ENCODE results near the gene UBAC2. TPM values are rescaled to one million over a fixed set of nuclear protein-coding genes. Genes with fewer than 3 reads are reported as not detected.

The UBAC2 gene
- total and polyA plus RNA-seq, 2 donors (not counting 3 experiments of a cell fraction or from before 2014, with no cell fraction given), result 45.7 to 54.4 TPM

DNA sequence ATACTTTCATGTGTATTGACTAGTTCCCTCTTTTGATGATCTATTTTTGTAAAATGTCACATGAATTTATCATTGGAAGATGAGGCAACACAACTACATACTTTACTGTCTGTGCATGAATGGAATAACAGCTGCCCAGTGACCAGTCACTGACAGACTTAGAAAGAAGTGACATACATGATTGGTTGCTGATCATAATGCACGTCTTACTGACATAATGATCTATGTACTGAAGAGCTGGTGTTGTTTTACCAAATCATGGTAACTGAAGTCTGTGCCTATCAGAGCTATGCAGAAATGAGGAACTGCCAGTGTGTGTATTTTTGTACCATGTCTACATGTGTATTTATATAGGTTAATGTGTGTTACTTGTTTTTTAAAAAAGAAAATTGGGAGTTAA lies 31.1 kb downstream of the UBAC2 start:
- FAIRE-seq (no peak), DNase-seq (ENCODE audit: low read depth, low spot score) (no peak)
- POLR2A ChIA-PET, result interaction anchor here (1.1 kb wide), 1 partner anchor 8 kb away, joined by 3 read pairs; no protein-coding TSS in a partner anchor
- peaks cover 31% of the 10 kb centered on the region for H3K79me2 ChIP-seq (ENCODE audit: control insufficient read depth, insufficient read depth, low read length)
- TF ChIP-seq CTCF (IDR thresholded peaks at IDR 0.05; ENCODE audit: extremely low read depth in 1 of 2, insufficient read depth in 1 of 2, low read depth in 1 of 2, low read length in 2 of 2) (no peak), FOS (IDR thresholded peaks at IDR 0.05; ENCODE audit: borderline replicate concordance, insufficient read depth, low read length) (no peak)
- dilution Hi-C loops (cut with MboI; ENCODE audit: extremely low pct_ligation_motif_present, low sequenced_read_pairs) (no loop called here), intact Hi-C loops (cut with micrococcal nuclease) (no loop called here)
- peaks cover 0 to 3% of the 10 kb centered on the region in 2 experiments for H3K36me3 ChIP-seq (ENCODE audit: control insufficient read depth in 2 of 2, extremely low read depth in 1 of 2, insufficient read depth in 2 of 2, low read length in 2 of 2)
- CTCF ChIA-PET, result interaction anchor here (1.1 to 1.7 kb wide), 2 partner anchors 30 to 205 kb away, joined by 3 to 9 read pairs; partner anchors contain the start of gene UBAC2
- no peak overlapping the region for H3K4me3 ChIP-seq (replicated peaks in 1 of 3; ENCODE audit: insufficient read depth in 1 of 3, low read depth in 1 of 3, low read length in 3 of 3)
- no TSS peak for BruUV-seq (replicated peaks)
- no peak overlapping the region for H2AFZ ChIP-seq (ENCODE audit: low read depth, low read length)
- H3K4me1 ChIP-seq (ENCODE audit: control insufficient read depth, extremely low read depth, insufficient read depth, low read length), result no peaks in the 10 kb centered on the region
- H3K27me3 ChIP-seq (ENCODE audit: control insufficient read depth in 2 of 2, insufficient read depth in 2 of 2, low read length in 2 of 2), result no peaks in the 10 kb centered on the region
- H4K20me1 ChIP-seq (replicated peaks; ENCODE audit: control insufficient read depth, extremely low read depth, insufficient read depth, low read length), result no peaks in the 10 kb centered on the region
- no peak overlapping the region for H3K9ac ChIP-seq (replicated peaks; ENCODE audit: extremely low read depth, insufficient read depth, low read length)
- H3K9me3 ChIP-seq (replicated peaks; ENCODE audit: control insufficient read depth, insufficient read depth, low read length), result no peaks in the 10 kb centered on the region
- no peak overlapping the region for H3K4me2 ChIP-seq (ENCODE audit: insufficient read depth, low read length)
- no peak overlapping the region for H3K27ac ChIP-seq (ENCODE audit: insufficient read depth, low read depth, low read length)
- H3K9me1 ChIP-seq (replicated peaks; ENCODE audit: control insufficient read depth, extremely low read depth, insufficient read depth, low read length), result no peaks in the 10 kb centered on the region

DNA sequence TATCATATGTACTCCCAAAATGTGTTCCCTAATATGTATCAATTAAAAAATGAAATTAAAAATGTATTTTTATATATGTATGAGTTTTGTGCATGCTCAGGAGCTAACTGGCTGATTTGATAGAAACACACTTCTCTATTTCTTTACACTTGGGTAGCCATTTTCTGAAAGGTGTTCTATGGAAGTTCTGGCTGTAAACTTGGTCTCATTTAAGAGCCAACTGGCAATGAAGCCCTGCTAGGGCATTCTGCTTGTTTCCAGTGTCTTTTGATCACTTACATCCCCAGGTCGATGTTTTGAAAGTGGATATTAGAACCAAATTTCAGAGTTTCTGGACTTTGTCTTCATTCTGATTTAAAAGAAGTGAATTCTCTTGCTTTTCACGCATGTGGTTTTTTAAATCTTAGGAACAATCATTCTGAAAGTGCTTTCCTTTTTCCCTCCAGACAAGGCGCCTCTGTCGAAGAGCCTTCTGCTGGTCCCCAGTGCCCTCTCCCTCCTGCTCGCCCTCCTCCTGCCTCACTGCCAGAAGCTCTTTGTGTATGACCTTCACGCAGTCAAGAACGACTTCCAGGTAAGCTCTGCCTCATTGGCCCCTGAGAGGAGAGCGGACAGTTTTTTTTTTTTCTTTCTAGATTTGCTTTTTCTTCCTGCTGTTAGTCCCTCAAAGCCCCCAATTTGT lies 37.5 kb downstream of the UBAC2 start:
- DNase-seq (ENCODE audit: low read depth, low spot score), result no peak
- peaks cover 0 to 4% of the 10 kb centered on the region in 2 experiments for H3K36me3 ChIP-seq (ENCODE audit: control insufficient read depth in 2 of 2, extremely low read depth in 1 of 2, insufficient read depth in 2 of 2, low read length in 2 of 2)
- no TSS peak for BruUV-seq (replicated peaks)
- no peaks in the 10 kb centered on the region for H3K27me3 ChIP-seq (ENCODE audit: control insufficient read depth in 2 of 2, insufficient read depth in 2 of 2, low read length in 2 of 2)
- dilution Hi-C loops (cut with MboI; ENCODE audit: extremely low pct_ligation_motif_present, low sequenced_read_pairs) (no loop called here), intact Hi-C loops (cut with micrococcal nuclease) (no loop called here)
- no peak for TF ChIP-seq FOS (IDR thresholded peaks at IDR 0.05; ENCODE audit: borderline replicate concordance, insufficient read depth, low read length)
- no peak for TF ChIP-seq GATA2 (IDR thresholded peaks at IDR 0.05; ENCODE audit: insufficient read depth, insufficient read length, low read depth, low read length)
- TF ChIP-seq EZH2 (IDR thresholded peaks at IDR 0.05; ENCODE audit: borderline replicate concordance, low read depth, low read length, severe bottlenecking), result no peak
- no peak for TF ChIP-seq CTCF (IDR thresholded peaks at IDR 0.05; ENCODE audit: extremely low read depth in 1 of 2, insufficient read depth in 1 of 2, low read depth in 1 of 2, low read length in 2 of 2)
- no peak for TF ChIP-seq JUN (IDR thresholded peaks at IDR 0.05; ENCODE audit: borderline replicate concordance, insufficient read depth, insufficient read length, low read depth)
- no peak for TF ChIP-seq POLR2A (IDR thresholded peaks at IDR 0.05; ENCODE audit: low read depth, low read length)
- TF ChIP-seq POLR2AphosphoS5 (IDR thresholded peaks at IDR 0.05; ENCODE audit: insufficient read depth, low read depth, low read length), result no peak
- no peak for TF ChIP-seq MYC (IDR thresholded peaks at IDR 0.05; ENCODE audit: low read depth, low read length)
- TF ChIP-seq MAX (IDR thresholded peaks at IDR 0.05; ENCODE audit: insufficient read depth, insufficient read length), result no peak
- H3K9me3 ChIP-seq (replicated peaks; ENCODE audit: control insufficient read depth, insufficient read depth, low read length), result no peaks in the 10 kb centered on the region
- H2AFZ ChIP-seq (ENCODE audit: low read depth, low read length), result no peak overlapping the region
- H3K4me1 ChIP-seq (ENCODE audit: control insufficient read depth, extremely low read depth, insufficient read depth, low read length), result no peaks in the 10 kb centered on the region
- no peaks in the 10 kb centered on the region for H4K20me1 ChIP-seq (replicated peaks; ENCODE audit: control insufficient read depth, extremely low read depth, insufficient read depth, low read length)
- peaks cover 4% of the 10 kb centered on the region for H3K79me2 ChIP-seq (ENCODE audit: control insufficient read depth, insufficient read depth, low read length)
- POLR2A ChIA-PET, result no interaction called here
- H3K4me3 ChIP-seq (replicated peaks in 1 of 3; ENCODE audit: insufficient read depth in 1 of 3, low read depth in 1 of 3, low read length in 3 of 3), result no peak overlapping the region
- FAIRE-seq, result no peak
- H3K9ac ChIP-seq (replicated peaks; ENCODE audit: extremely low read depth, insufficient read depth, low read length), result no peak overlapping the region
- CTCF ChIA-PET, result no interaction called here
- H3K4me2 ChIP-seq (ENCODE audit: insufficient read depth, low read length), result no peak overlapping the region
- no peak overlapping the region for H3K27ac ChIP-seq (ENCODE audit: insufficient read depth, low read depth, low read length)
- H3K9me1 ChIP-seq (replicated peaks; ENCODE audit: control insufficient read depth, extremely low read depth, insufficient read depth, low read length), result no peaks in the 10 kb centered on the region
